HG03097 (cell line): ENCODE data around the gene PLRG1.
A peak's percentile ranks its signal among the peaks of the same experiment; 100 is the strongest.

Experiments used
- ATAC-seq: cut with Tn5 transposase; IDR thresholded peaks from one replicate; pipeline ENCODE4 v1.9.1; 2021; ENCODE audit not compliant: unreplicated experiment, low FRiP score

Gene PLRG1

DNA sequence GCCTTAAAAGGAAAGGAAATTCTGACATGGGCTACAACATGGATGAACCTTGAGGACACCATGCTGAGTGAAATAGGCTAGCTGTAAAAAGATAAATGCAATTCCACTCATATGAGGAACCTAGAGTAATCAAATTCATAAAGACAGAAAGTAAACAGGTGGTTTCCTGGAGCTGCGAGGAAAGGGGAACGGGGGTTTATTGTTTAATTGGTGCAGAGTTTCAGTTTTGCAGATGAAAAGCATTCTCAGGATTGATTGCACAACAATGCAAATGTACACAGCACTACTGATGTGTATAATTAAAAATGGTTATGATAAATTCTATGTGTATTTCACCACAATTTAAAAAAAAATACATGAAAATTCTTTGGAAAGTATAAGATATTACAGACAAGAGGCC lies 24.0 kb downstream of the PLRG1 start:
- peak; percentile 66 for ATAC-seq

DNA sequence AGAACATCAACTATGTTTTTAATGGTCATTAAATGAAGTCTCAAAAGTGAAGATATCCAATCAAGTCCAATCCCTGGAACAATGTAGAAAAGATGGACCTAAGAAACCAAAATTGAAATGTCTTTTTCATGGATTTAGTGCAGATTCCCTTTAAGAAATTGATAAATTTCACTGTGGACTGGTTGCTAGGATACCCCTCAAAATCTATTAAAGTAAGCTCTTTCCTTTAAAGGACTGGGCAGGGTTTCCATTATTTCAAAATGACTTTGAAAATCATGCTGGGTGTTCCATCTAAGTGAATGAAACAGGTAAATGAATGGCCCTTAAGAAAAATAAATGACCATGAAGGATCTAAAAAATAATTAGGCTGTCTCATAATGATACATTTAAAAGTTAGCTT lies 28.6 kb downstream of the PLRG1 start:
- ATAC-seq: no peak

GRCh38 chr4:154519214-154519613 lies 31.0 kb downstream of the PLRG1 start:
- no peak for ATAC-seq

GRCh38 chr4:154517591-154517990 lies 32.6 kb downstream of the PLRG1 start:
- no peak for ATAC-seq

- no peak for ATAC-seq
These were observed 33.7 kb downstream of the PLRG1 start for GRCh38 chr4:154516318-154517029.

DNA sequence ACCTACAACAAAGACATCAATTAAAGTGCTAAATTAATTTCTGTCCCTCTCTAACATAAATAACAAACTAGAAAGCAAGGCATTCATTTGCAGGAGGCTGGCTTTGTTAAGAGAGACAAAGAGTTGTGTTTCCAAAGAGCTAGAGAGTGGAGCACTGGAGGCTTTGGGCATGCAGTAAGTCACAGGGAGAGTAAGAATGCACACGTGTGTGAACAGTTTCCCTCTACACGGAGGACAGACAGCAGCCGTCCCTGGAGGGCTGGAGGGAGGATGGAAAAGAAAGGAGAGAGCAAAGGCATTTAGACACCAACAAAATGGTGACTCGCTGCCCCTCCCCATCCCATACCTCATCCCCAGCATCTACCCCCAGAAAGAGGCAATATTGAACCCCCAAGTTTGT lies 38.2 kb downstream of the PLRG1 start:
- no peak for ATAC-seq

GRCh38 chr4:154511548-154511947 lies 38.7 kb downstream of the PLRG1 start:
- no peak for ATAC-seq

GRCh38 chr4:154507156-154507555 lies 43.0 kb downstream of the PLRG1 start:
- ATAC-seq: no peak

DNA sequence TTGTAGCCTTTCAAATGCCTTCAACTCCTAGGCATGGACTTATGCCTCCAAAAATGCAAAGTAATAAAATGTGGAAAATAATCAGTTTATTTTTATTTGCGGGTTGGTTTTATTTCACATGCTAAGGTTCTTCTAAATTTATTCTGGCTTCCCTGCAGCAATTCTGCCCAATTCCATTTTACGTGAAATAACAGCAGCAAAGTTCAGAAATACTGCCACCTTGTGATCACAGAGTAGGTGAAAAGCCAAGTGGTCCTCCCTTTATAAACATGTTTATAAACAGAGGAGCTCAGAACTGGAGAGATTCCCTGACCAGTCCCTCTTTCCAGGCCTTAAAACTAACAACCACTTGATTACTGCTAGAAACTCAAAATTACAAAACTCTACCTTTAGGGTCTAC lies 43.9 kb downstream of the PLRG1 start:
- no peak for ATAC-seq

GRCh38 chr4:154503598-154503997 lies 46.6 kb downstream of the PLRG1 start:
- no peak for ATAC-seq

DNA sequence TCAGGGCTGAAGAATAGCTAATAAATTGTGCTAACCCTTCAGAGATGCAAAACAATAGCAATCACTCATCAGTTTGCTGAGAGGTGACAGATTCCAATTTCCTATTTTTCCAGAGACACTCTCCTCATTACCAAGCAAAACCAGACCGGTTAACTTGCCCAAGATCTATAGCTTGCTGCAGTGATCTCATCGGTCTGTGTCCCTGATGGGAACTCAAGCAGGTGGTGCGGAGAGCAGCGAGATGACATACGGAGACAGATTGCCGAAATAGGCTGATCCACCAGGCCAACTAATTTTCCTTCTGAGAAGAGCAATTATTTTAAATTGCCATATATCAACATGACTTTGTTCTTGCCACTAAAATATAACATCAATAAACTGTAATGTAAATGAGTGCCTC lies 48.1 kb downstream of the PLRG1 start:
- ATAC-seq: no peak

DNA sequence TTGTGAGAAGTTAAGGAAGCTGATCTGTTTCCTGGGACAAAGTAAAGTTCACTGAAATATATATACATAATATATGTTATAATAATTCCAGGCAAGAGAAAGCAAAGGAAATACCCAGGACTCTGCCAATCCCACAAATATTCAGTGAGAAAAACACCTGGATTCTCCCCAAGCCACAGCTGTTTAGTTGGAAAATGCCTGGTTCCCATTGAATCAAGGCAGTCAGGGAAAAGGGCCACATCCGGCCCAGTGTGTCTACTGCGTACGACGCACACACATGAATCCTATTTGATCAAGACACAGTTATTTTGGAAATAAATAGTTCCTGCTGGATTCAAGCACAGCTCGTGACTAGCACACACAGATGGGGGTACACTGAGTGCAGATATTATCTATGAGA lies 52.3 kb downstream of the PLRG1 start:
- no peak for ATAC-seq

- no peak for ATAC-seq
These were observed 54.3 kb downstream of the PLRG1 start for GRCh38 chr4:154495867-154496266.

DNA sequence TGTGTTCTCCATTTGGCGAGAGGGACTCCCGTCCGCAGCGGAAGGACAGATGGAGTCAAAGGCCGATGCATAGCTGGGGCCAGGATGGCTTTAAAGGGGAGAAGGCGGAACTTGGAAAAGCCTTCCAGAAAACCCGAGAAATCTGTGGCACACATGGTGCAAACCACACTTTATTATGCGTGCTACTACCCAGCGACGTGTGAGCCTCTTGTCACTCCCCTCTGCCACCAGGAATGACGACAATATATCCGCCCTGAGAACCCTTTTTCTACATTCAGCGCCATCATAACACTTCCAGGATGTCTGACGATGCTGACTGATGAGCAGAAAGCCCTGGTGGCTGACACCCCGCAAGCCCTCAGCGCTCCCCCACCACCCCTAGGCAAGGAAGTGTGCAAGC lies 57.9 kb downstream of the PLRG1 start:
- no peak for ATAC-seq

- peak; percentile 51 for ATAC-seq
These were observed 58.6 kb downstream of the PLRG1 start, which contains the start of gene DCHS2 for GRCh38 chr4:154491341-154492271. Gene DCHS2 (minus strand): TSS chr4:154491799. CDS start chr4:154491355, 444 bp downstream.

GRCh38 chr4:154490583-154491340 lies 59.4 kb downstream of the PLRG1 start:
- ATAC-seq: peak; percentile 56

DNA sequence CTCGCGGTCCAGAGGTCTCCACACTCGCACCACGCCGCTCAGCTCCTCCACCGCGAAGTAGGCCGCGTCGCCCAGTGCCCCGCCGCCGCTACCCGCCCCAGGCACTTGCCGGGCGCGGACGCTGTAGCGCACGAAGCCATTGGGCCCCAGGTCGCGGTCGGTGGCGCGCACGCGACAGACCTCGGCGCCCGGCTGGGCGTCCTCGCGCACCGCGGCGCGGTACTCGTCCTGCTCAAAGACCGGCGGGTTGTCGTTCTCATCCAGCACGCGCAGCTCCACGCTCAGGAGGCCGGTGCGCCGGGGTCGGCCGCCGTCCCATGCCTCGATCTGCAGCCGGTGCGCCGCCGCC lies 60.0 kb downstream of the PLRG1 start:
- no peak for ATAC-seq

DNA sequence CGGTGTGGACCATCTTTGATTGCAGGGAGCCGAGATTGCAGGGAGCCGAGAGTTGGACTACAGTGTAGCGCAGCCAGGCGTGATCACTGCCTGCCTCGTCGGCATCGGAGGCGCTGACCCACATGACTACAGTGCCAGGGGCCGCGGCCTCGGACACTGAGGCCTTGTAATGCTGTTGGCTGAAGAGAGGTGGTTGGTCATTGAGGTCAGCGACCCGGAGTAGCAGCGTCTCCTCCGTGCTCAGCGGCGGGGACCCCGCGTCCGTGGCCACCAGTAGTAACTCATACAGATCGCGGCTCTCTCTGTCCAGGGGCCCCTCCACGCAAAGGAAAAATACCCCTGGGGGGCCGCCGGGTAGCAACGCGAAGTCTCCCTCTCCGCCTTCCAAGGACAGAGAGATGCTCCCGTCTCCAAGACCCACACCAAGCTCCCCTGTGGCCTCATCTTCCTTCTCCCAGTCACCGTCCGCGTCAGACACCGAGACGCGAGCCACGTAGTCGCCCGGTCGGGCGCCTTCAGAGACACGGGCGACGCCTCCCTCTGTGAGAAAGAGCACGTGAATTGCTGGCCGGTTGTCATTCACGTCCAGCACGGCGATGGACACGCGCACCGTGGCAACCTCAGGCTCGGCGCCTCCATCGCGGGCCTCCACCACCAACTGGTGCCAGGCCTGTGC lies 60.5 kb downstream of the PLRG1 start:
- no peak for ATAC-seq

DNA sequence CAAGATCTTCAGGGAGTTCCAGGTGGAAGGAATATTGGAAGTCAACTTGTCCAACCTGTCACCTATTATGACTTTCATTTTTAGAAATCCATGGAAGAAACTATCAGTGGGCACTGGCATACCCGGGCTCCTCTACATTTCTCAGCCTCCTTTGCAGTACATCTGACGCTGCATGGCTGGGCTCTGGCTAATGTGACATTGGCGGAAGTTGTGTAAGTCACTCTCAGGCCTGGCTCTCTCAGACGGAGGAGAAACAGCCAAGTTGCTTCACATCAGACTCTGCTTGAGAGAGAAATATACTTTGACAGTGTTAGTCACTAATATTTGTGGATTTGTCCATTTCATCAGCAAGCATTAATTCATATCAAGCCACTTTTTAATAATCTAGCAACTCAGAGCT lies 63.1 kb downstream of the PLRG1 start:
- no peak for ATAC-seq

- peak; percentile 91 for ATAC-seq
These were observed 65.0 kb downstream of the PLRG1 start for GRCh38 chr4:154485127-154485773.
